NB4 (cell line): Measurements from ENCODE around the gene RSRC1.

Experiments used
- DNase-seq: peaks from one replicate; pipeline ENCODE4 v3.0.0; 2010; ENCODE audit warnings: low read depth
- H3K4me3 ChIP-seq: one replicate; pipeline ENCODE4 v1.5.1; 2011; ENCODE audit warnings: mild to moderate bottlenecking, low read depth, low read length, moderate library complexity
- MYC ChIP-seq: IDR thresholded peaks from 2 replicates; pipeline ENCODE4 v1.6.1; 2011; ENCODE audit warnings: low read depth, low read length
- POLR2A ChIP-seq: IDR thresholded peaks from 2 replicates; pipeline ENCODE4 v1.6.1; 2011; ENCODE audit warnings: mild to moderate bottlenecking; ENCODE audit not compliant: insufficient read length; ENCODE audit errors: extremely low read depth
- TF ChIP-seq, protein P1 (sequence below): IDR thresholded peaks from one replicate; pipeline ENCODE4 v1.5.1; 2012; ENCODE audit warnings: low read depth, low read length
- TF ChIP-seq, protein P2 (sequence below): IDR thresholded peaks from 2 replicates; pipeline ENCODE4 v1.6.1; 2011; ENCODE audit warnings: low read depth, low read length

The RSRC1 gene

DNA sequence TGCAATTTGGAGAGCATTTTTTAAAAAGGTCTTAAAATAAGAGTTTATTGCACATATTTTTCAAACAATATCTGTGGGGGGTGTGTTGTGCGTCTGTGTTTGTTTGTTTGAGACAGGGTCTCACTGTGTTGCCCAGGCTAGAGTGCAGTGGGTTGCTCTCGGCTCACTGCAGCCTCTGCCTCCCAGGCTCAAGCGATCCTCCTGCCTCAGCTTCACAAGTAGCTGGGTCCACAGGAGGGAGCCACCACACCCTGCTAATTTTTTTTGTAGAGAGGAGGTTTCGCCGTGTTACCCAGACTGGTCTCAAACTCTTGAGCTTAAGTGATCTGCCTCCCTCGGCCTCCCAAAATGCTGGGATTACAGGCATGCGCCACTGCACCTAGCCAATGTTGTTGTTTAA is 463.8 kb downstream of the RSRC1 start:
- no peak for TF ChIP-seq MYC
- TF ChIP-seq, protein P1, sequence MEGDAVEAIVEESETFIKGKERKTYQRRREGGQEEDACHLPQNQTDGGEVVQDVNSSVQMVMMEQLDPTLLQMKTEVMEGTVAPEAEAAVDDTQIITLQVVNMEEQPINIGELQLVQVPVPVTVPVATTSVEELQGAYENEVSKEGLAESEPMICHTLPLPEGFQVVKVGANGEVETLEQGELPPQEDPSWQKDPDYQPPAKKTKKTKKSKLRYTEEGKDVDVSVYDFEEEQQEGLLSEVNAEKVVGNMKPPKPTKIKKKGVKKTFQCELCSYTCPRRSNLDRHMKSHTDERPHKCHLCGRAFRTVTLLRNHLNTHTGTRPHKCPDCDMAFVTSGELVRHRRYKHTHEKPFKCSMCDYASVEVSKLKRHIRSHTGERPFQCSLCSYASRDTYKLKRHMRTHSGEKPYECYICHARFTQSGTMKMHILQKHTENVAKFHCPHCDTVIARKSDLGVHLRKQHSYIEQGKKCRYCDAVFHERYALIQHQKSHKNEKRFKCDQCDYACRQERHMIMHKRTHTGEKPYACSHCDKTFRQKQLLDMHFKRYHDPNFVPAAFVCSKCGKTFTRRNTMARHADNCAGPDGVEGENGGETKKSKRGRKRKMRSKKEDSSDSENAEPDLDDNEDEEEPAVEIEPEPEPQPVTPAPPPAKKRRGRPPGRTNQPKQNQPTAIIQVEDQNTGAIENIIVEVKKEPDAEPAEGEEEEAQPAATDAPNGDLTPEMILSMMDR, result no peak
- TF ChIP-seq, protein P2, sequence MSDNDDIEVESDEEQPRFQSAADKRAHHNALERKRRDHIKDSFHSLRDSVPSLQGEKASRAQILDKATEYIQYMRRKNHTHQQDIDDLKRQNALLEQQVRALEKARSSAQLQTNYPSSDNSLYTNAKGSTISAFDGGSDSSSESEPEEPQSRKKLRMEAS, result no peak
- no peak for TF ChIP-seq POLR2A
- no peak overlapping the region for H3K4me3 ChIP-seq
- peak; percentile 8 for DNase-seq

DNA sequence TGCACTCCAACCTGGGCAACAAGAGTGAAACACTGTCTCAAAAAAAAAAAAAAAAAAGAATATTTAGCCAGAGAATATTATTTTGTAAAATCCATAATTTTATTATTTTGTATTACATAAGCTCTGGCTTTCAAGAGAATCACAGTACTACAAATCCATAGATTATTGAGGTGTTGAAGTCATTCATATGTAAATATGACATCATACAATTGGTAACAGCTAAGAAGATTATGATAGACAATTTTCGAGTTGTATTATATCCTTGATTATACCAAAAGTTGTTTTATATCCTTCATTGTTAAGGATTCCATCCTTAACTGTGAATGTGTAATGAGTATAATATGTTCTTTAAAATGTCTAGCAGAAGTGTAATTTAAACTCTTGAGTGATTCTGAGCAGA is 464.8 kb downstream of the RSRC1 start:
- TF ChIP-seq, protein P2, result no peak
- TF ChIP-seq MYC, result no peak
- TF ChIP-seq, protein P1, result no peak
- TF ChIP-seq POLR2A, result no peak
- DNase-seq, result no peak
- no peak overlapping the region for H3K4me3 ChIP-seq

DNA sequence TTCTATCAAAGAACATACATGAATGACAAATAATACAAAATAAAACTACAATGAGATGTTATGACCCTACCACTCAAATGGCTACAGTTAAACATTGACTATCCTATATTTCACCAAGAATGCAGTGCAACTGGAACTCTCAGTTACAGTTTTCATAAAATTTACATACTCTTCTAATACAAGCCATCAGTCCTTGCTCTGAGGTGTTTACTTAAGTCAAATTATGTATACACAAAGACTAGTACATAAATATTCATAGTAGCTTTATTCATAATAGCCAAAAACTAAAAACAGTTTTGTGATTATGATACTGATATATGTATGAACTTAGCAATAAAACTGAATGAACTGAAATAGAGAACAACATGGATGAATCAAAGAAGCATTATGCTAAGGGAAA is 480.3 kb downstream of the RSRC1 start:
- TF ChIP-seq, protein P2, result no peak
- no peak for TF ChIP-seq POLR2A
- TF ChIP-seq MYC, result no peak
- TF ChIP-seq, protein P1, result no peak
- DNase-seq, result no peak
- no peak overlapping the region for H3K4me3 ChIP-seq
